Tongue (tissue), 2 donors: ENCODE measurements around the gene DCD. TPM values are rescaled to one million over a fixed set of nuclear protein-coding genes. Genes with fewer than 3 reads are reported as not detected.

ENCODE experiments used
- DNase-seq: peaks from one replicate; pipeline ENCODE4 v3.0.0-alpha.2; 2015
- total RNA-seq: library from RNA; depleted of rRNA; stranded (reverse); fragments of >200 nt; gene quantifications from one replicate; pipeline ENCODE4 v1.2.3, GENCODE V29; 2014

DCD gene
- total RNA-seq, 1 donor from 2014 or later = not detected

DNA sequence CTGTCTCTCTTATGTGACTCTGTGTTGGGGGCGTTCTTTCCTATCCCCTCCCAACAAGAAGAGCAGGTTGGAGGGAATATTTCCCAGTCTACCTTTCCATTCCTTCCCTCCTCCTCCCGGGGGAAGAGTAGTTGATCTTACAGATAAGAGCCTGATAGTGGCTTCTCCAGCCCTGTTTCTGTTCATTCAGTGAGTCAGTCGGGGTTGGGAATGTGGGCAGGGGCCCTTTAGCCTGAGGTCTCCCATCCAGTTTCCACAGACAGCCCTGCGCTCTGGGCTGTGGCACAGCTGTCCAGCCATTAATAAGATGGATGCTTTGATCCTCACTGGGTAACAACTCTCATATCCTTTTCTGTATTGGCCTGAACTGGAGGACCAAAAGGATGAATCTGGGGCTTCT lies 41.6 kb downstream of the DCD start:
- DNase-seq = no peak

DNA sequence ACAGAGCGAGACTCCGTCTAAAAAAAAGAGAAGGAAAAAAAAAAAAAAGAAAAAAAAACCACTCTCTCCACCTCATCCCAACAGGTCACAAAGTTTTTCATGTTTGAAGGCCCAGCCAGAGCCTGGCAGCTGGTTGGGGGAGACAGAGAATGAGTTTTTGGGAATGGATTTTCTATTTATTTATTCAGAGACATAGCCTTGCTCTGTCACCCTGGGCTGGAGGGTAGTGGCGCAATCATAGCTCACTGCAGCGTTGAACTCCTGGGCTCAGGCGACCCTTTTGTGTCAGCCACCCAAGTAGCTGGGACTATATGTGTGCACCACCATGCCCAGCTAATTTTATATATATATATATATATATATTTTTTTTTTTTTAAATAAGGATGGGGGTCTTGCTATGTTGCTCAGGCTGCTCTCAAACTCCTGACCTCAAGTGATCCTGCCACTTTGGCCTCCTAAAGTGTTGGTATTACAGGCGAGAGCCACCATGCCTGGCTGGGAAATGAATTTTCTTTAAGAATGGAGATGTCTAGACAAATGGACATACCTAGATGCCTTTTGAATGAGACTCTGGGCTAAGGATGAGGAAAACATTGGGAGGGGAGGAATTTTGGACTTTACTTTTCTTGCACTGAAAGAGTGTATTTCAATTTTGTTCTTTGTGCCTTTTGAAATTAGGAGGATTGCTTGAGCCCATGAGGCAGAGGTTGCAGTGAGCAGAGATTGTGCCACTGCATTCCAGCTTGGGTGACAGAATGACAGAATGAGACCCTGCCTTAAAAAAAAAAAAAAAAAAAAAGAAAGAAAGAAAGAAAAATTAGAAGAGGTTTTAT lies 42.8 kb downstream of the DCD start:
- DNase-seq = no peak

DNA sequence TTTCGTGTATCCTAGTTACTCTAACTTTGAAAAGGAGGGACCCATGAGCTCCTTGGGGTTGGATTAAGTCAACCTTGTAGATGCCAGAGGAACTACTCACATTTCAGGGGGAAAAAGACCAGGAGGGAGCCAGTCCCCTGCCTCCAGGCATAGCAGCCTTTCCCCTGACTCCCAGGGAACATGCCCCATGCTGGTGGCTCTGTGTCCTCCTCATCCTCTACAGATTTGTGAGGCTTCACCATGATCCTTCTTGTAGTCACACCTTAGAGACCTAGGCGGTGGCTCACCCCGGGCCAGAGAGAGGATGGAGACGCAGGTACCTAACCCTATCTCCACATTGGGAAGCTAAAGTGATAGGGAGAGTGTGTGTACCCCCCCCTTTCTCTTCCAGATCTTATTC lies 43.7 kb downstream of the DCD start:
- DNase-seq = no peak

DNA sequence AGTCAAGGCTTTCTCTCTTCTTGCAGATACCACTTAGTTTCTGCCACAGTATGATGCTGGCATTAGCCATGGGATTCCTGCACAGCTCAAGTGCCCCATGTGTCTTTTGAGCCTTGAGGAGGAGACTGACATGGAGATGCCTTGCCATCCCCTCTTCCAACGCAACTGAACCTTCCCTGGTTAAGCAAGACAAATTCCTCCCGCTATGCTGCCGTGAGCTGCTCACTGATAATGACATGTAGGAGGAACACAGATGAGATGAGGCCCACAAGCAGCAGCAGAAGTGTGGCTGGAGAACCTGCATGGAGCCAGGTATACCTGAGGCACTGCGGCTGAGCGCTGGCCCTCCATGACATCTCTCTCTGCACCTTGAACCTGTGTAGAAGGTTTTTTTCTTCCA lies 44.3 kb downstream of the DCD start:
- DNase-seq = no peak

DNA sequence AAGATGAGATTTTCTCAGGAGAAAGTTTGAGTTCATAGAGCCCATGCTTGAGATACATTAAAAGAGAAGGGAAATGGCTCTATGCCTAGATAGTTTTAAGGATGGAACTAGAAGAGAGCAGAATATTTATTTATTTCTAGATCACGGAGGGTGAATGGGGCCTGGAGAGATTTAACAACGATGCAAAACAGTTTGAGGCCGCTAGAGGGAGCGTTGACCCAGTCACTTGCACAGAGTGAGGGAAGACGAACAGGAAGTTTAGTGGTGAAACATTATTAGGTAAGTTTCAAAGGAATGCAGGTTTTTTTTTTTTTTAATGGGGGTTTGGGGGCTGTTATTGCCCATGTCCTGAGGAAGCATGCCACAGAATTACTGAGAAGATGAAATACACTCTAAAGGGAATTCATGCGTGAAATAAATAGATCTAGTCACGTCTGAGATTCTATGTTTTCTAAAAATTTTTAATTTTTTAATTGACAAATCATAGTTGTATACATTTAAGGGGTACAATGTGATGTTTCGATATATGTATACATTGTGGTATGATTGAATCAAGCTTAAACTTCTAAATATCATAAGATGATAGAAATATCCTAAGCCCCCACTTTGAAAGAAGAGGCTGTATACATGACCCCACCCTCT lies 44.9 kb downstream of the DCD start:
- peak; percentile 68 for DNase-seq

DNA sequence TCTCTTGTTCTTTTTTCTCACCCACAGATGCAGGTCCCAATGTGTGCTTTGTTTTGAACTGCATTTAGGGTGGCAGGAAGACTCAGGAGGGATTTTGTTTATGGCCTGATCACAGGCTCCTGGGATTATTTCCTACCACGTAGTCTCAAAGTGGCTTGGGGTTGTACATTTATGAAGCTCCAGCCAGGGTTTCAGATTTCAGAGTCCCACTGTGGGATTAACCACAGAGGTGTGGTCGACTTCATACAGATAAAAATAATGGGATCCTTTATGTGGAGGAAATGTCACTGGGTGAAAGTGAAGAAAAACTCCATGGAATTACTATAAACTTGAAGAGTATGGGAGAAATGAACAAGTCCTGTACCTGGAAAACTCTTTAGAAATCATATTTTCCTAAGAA lies 45.5 kb downstream of the DCD start:
- no peak for DNase-seq

DNA sequence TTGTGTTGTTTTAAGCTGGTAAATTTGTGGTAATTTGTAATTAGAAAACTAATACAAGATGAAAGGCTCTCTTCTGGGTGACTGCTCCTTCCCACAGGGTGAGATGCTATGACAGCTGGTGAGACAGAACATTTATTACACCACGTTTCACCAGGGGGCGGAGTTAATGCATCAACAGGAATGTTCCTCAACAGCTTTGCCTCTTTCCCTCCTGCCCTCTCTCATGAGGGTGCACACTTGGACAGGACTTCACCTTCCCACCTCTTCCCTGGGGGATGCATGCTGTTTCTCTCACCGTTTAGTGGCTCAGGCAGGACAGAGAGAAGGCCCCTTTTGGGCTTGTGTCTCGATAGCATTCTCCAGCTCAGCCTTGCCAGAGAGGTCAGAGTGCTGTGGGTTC lies 46.3 kb downstream of the DCD start:
- peak; percentile 41 for DNase-seq

DNA sequence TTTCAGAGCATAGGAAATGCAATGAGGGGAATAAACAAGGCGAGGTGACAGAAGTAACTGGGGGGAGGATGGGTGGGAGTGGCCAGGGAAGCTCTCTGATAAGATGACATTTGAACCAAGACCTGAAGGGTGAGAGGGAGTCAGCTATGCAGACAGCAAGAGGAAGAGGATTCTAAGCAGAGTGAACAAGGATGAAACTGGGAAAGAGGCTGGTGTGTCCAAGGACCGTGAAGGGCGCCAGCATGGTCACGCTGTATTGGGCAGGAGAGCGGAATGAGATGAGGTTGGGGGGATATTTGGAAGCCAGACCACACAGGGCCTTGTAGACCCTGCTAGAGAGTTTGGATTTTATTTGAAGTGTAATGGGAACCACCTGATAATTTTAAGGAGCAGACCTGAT lies 49.2 kb downstream of the DCD start:
- DNase-seq = no peak

DNA sequence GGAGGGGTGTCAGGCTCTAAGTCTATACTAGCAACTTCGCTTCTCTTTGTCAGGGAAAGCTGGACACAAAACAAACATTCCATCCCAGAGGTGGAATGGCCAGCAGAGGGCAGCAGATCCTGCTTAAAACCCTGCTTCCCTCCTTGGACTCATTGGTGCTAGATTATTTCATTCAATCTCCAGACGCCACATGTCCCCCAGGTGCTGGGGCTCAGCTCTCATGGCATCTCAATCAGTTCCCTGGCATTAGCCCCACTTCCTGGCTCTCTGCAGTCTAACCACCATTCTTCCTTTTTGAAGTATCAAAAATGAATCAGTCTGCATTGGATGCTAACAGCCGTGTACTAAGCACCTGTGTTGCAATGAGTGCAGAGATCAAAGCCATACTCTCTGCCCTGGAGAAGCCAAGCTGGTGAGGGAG lies 51.6 kb downstream of the DCD start:
- DNase-seq = peak; percentile 86

DNA sequence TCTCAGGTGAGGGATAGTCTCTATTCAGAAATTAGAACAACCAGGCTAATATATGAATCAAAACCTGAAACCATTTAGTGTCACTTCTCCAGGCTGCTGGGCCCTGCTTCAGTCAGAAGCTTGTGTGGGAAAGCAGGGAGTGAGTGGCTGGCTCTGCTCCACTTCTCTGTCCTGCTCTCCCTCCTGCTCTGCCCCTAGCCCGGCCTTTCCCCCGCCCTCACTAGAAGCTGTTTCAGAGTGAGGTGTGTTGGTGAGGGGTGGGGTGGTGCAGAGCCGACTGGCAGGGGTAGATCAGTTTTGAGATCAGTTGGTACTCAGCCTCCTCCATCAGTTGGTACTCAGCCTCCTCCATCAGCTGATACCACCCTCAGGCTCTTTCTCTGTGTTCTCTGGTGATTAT lies 52.7 kb downstream of the DCD start:
- DNase-seq = no peak

Other genes starting within 250 kb of the DCD start
- 112 TPM for gene ITGA5, start 229.1 kb downstream of the DCD start, total RNA-seq
- not detected for gene GTSF1, start 174.8 kb downstream of the DCD start, total RNA-seq
- gene NCKAP1L, start 150.6 kb downstream of the DCD start, total RNA-seq = 2.7 TPM
- gene PDE1B, start 98.8 kb downstream of the DCD start, total RNA-seq = 3.0 TPM
- 10.8 TPM for gene PPP1R1A, start 59.7 kb downstream of the DCD start, total RNA-seq
- gene LACRT, start 13.5 kb downstream of the DCD start, total RNA-seq = not detected
- not detected for gene MUCL1, start 206.2 kb upstream of the DCD start, total RNA-seq